Measurements from ENCODE around the gene TKT. TPM values are rescaled to one million over a fixed set of nuclear protein-coding genes. Genes with fewer than 3 reads are reported as not detected.

Gene TKT
- polyA plus RNA-seq, 1 donor, result 88.8 TPM

GRCh38 chr3:53242155-53242554, 13.7 kb downstream of the TKT start:
- DNase-seq, result no peak

DNA sequence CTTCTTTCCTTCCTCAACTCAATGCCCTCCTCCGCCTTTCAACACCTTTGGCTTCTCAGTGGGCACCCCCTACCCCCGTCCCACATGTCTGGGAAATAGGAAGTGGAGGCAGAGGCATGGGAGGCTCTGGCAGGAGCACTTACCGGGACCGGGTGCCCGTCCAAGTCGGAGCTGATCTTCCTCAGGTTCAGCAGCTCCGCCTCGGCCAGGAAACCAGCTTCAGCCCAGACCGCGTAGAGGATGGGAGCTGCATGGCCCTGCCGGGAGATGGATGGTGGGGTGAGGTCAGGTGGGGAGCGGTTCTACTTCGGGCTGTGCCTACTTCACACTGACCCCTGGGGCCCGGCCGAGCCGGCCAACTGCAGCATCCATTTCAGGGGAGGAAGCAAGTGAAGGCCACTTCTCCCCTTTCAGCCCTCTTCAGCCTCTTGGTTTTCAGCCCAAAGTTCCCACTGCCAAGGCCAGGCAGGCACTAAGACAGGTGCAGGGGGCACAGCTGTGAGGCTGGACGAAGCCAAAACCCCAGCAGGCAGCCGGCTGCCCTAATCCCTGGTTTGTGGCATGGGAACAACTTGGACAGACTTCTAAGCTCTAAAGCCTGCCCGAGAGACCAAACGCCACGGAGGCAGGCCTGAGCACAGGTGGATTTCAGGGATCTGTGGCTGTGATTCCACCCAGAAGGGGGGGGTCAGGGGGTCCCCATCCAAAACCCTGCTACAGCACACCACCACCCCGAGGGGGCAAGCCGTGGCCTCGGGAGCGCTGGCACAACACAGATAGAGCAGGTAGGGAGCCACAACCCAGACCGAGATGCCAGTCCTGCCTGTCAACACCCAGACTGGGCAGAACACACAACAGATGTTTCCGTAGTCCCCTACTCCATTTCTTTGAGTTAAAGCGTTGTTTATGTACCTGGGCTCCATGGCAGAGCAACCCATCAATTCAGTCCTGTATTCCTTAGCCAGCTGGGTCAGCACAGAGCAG, 14.5 kb downstream of the TKT start:
- DNase-seq, result no peak

GRCh38 chr3:53239800-53240199, 16.0 kb downstream of the TKT start:
- DNase-seq, result no peak

GRCh38 chr3:53238886-53239285, 16.9 kb downstream of the TKT start:
- no peak for DNase-seq

- DNase-seq, result peak; percentile 71
These were observed 17.6 kb downstream of the TKT start for GRCh38 chr3:53238051-53238850.

- no peak for DNase-seq
These were observed 19.5 kb downstream of the TKT start for GRCh38 chr3:53236112-53236841.

GRCh38 chr3:53235545-53235944, 20.3 kb downstream of the TKT start:
- DNase-seq, result no peak

- DNase-seq, result no peak
These were observed 21.0 kb downstream of the TKT start for GRCh38 chr3:53234841-53235232.

DNA sequence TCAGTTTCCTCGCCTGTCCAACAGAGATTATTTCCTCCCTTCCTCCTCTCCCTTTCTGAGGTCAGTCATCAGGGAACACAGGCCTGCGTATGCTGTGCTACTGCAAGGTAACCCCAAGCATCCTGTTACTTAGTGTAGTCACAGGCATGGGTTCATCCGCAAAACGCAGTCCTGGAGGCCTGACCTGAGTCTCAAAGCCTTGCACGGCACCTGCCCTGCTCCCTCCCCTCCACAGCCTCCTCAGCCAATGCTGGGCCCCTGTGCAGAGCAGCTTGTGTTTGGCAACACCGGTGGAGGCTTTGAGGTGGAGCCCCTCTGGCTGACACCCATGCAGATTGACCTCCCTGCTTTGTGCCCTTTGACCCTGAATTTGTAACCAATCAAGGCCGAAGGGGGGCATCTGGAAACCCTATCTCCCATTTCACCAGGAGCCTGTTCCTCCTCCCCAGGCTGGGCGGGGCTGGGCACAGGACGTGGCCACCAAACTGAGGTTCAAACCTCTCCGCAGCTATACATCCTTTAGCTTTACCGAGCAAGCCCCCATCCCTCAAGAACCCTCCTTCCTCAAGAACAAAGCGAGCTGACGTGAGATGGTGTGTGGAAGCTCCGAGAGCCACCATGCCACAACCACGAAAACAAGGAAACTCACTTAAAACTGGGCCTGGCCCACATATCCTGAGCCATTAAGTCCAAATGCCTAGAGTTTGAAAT, 21.5 kb downstream of the TKT start:
- DNase-seq, result no peak

GRCh38 chr3:53232641-53233377, 23.0 kb downstream of the TKT start:
- DNase-seq, result no peak

GRCh38 chr3:53231532-53232511, 24.0 kb downstream of the TKT start:
- DNase-seq, result no peak

GRCh38 chr3:53230789-53231188, 25.0 kb downstream of the TKT start:
- no peak for DNase-seq

- DNase-seq, result no peak
These were observed 25.7 kb downstream of the TKT start for GRCh38 chr3:53230041-53230621.

DNA sequence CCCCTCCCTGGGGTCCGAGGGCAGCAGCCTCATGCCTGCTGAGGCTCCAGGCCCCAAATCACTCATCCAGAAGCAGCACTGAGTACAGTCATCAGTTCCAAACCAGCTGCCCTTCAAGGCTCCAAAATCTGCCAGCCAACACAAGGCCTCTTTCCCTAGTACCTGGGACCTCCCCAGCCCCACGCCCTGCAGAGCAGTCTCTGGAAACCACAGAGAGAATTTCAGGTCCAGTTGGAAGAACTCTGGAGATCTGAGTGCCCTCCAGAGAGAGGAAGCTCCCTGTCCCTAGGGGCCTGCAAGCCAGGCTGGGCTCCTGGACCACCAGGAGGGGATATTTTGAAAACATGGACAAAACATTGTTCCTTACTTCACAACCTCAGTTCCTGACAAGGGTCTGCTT, 26.2 kb downstream of the TKT start:
- no peak for DNase-seq

GRCh38 chr3:53229171-53229570, 26.7 kb downstream of the TKT start:
- no peak for DNase-seq

DNA sequence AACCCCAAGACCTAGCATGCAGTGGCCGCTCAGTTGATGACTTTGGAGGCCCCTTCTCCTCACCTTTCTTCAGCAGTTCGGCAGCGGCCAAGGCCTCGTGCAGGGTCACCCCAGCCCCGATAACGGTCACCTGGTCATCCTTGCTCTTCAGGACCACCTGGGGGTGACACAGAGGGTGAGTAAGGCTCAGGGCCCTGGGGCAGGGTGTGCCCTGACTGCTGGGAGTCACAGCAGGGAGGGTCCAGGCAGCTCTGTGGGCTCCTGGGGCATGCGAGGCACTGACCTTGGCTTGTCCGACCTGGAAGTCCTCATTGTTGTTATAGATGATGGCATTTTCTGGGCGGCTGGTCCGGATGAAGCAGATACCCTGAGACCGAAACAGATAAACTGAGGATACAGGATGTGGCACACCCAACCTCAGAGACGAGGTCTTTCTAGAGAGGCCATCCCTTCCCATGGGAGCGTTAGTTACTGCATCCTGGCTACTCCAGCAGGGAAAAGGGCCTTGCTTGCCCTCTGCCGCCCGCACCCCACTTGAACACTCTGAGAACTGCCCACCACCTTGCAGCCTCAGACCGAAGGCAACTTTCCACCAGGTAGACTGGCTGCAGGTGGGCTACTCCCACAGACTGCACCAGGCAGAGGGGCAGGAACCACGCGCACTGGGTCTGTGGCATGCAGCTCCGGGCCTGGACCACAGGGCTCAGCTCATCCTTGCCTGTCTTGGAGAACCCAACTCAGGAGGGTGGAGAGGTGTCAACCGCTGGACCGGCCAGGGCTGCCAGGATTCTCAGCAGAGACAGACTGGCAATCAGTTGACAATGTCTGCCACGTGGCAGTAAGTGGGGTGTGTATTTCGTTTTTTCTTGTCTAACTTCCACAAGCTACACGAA, 27.6 kb downstream of the TKT start:
- no peak for DNase-seq

DNA sequence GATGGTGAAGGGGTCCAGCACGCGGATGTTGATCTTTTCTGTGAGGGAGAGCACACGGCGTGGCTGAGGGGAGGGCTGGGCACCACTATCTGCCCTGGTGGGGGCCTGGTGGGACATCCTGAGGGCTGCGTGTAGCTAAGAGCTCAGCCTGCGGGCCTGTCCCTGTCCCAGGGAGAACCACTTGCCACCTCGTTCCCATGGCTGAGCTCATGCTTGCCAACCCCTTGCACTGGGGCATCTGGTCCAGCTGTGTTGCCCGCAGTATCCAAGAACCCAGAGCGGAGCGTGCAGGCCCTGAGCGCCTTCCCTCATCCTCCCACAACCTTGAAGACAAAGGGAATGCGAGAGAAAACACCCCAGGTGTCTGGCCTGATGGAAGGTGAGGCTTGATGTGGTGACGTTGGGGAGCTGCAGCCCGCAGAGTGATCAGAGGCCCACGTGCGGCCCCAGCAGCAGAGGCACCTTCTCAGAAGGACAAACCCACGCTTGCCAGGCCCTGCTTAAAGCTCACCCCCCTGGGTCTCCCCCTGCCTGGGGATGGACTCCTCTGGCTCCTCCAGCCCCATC, 28.9 kb downstream of the TKT start:
- no peak for DNase-seq

All from left kidney (tissue), 2 donors.